Measurements from ENCODE around the gene LRP11.
A peak's percentile ranks its signal among the peaks of the same experiment; 100 is the strongest.
"Not testable (repeated sequence)": the region's sequence is repeated elsewhere in the genome, so short reads cannot be mapped to it uniquely, and the experiment has no call there.

Gene LRP11

DNA sequence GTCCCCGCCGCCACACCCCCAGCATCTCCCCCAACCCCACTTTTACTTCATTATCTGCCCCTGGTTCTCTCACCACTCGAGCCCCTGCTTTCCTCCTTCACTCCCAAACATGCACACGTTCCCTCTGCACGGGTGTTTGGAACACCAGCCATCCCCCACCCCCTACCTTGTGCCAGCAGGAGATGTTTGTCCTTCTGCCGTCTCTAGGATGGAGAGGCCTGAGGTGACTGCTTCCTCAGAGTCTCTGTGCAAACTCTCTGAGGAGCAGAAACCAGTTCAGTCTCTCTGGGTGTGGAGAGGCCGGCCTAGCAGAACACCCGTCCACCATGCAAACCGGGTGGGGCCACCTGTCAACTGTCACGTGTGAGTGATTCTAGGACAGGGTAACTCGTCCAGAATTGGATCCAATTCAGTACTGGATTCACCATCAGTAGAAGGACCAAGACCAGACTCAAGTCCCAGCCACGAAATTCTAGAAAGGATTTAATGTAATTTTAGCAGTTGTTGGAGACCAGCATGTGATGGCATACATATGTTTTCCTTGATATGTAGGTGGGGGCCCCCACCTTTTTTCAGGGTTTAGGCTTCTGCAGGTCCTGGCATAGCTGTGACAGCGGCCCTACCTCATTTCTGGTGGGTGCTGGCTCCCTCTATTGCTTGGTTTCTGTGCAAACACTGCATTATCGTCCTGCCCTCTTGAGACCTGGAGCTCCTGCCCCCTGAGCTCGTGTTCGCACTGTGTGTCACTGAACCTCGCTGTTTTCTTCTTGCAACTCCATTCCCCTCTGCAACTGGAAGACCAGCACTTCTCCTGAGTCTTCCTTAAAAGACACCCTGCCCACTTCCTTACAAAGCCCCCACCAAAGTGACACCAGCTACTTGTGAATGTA lies 33.9 kb upstream of the LRP11 start, which contains the start of gene RAET1E:
TSS of gene RAET1E (minus strand) at position 259 of the 890 bp plus-strand sequence. CDS start 7,212 bp downstream, outside the sequence.
- no peak for DNase-seq

DNA sequence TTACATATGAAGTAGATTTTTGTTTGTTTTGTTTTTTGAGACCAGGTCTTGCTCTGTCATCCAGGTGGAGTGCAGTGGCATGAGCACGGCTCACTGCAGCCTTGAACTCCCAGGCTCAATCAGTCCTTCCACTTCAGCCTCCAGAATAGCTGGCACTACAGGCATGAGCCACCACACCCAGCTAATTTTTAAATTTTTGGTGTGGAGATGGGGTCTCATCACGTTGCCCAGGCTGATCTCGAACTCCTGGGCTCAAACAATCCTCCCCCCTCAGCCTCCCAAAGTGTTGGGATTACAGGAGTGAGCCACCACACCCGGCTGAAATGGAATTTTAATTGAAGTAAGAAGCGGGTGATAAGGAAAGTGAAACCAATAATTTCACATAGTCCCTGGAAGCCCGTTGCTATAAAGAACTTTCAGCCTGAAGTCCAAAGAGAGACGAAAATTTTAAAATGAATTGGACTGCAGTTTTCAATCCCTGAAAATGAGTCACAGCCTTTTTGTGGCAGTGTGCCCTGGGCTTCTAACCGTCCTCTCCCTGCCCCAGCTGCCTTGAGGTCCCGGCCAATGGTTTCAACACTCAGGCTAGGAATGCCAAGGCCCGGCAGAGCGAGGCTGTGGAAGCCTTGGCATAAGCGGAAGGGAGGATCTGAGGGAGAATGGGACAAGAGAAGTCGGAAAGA lies 33.0 kb upstream of the LRP11 start:
- peak; percentile 61 for DNase-seq

DNA sequence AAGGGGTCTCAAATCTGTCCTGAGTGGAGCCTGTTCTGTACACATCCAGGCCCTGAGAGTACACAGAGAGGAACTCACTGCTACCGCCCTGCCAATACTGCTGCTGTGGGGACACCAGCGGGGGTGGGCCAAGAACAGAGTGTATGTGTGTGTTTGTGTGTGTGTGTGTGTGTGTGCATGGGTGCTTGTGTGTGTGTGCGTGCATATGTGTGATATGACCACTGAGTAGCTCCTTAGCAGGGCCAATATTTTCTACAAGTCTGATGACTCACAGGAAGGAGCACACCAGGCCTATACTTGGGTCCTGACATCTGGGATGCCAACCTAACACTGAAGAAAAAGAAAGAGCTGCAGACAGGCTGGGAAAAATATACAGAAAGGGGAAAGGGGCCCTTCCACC lies 32.3 kb upstream of the LRP11 start:
- no peak for DNase-seq

DNA sequence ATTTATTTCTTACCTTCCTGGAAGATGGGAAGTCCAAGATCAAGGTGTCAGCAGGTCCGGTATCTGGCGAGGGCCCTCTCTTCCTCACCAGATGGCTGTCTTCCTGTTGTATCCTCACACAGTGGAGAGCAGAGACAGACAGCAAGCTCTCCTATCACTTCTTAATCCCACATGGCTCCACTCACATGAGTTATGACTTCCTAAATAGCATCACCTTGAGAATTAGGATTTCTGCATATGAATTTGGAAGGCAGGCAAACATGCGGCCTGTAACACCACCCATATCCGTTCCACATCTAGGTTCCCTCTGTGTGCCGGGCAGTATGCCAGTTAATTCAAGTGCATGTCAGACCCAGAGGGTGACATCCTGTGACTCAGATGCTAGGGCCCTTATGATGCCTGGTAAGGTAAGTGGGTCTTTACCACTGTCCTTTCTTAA lies 31.7 kb upstream of the LRP11 start:
- DNase-seq = no peak

- DNase-seq = no peak
Observed at GRCh38 chr6:149895048-149895590, 31.0 kb upstream of the LRP11 start.

- not testable (repeated sequence) for DNase-seq
Observed at GRCh38 chr6:149891864-149892263, 27.7 kb upstream of the LRP11 start.

GRCh38 chr6:149891259-149891658 lies 27.1 kb upstream of the LRP11 start:
- no peak for DNase-seq

DNA sequence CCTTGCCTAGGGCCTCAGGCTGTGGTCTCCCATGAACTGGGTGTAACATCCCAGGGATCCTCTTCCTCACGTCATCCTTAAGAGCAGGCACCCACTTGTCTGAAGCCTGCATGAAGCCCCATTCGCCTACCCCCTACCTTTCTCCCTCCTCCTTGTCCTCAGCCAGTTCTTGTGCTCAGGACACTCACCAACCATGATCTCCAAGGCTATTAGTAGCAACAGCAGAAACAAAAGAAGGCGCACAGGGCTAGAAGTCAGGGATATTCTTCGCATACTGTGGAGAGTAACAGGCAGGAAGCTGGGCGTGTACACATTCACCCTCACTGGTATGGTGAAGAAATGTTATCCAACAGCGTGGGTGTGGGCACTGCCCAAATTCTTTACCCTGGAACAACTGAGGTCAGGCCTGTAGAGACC lies 26.5 kb upstream of the LRP11 start:
- DNase-seq = no peak

- DNase-seq = no peak
Observed at GRCh38 chr6:149889326-149889725, 25.2 kb upstream of the LRP11 start.

DNA sequence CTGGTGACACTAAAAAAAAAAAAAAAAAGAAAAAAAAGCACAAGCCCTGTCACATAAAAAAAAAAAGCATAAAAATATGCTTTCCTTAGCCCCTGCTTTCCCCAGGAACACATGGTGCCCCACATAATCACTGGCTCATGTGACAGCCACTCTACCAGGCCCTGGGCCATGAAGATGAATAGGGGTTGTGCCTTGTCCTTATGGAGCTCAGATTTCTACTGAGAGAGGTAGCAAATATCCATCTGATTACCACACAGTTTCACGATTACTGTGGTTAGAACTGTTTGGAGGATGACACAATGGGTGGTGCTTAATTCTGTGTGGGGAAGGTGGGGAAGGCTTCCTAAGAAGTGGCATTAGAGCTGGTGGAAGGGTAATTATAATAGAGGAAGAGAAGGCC lies 24.5 kb upstream of the LRP11 start:
- DNase-seq = no peak

GRCh38 chr6:149888093-149888492 lies 23.9 kb upstream of the LRP11 start:
- no peak for DNase-seq

DNA sequence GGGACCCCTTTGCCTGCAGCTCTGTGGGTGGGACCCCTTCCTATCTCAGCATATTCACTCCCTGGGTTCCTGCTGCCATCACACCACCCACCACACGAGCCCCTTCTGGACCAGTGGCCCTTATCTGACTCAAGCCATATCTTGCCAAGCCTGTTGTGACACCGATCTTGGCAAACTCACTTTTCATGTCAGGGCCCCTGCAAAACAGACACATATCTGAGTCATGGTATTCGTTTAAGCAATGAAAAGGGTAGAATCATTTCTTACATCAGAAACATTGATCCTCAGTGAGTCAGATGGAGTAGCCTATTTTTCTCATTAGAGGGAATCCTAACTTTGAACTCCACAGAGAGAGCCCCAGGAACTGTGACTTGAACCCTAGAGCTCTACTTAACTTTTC lies 23.2 kb upstream of the LRP11 start:
- DNase-seq = no peak

DNA sequence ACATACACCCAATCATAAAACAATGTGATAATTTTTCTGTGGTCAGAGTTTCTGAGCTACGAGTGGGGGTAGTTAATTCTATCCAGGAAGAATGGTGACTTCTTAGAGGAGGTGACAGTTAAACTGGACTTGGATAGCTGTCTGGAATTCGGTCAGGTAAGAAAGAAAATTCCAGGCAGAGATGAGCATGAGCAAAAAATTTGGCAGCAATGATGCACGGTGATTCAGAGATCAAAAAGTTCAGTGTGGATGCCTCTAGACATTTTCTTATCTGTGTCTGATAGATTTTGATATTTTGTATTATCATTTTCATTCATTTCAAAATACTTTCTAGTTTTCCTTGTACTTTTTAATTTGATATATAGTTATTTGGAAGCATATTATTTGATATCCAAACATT lies 21.7 kb upstream of the LRP11 start:
- no peak for DNase-seq

GRCh38 chr6:149884617-149885016 lies 20.5 kb upstream of the LRP11 start:
- no peak for DNase-seq

DNA sequence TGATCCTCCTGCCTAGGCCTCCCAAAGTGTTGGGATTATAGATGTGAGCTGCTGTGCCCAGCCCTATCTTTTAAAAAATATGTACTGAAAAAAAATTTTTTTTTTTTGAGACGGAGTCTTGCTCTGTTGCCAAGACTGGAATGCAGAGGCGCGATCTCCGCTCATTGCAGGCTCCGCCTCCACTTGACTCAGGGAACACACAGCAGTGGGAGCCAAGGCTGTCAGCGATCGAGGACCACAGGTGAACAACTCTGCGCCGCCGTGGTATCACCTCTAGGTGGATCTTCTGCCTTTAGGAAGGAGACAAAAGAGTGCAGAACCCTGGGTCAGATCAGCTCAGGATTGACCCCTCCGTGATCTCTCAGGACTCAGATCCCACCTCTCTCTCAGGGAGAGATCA lies 20.1 kb upstream of the LRP11 start:
- no peak for DNase-seq

- DNase-seq = no peak
Observed at GRCh38 chr6:149881860-149882259, 17.7 kb upstream of the LRP11 start.

DNA sequence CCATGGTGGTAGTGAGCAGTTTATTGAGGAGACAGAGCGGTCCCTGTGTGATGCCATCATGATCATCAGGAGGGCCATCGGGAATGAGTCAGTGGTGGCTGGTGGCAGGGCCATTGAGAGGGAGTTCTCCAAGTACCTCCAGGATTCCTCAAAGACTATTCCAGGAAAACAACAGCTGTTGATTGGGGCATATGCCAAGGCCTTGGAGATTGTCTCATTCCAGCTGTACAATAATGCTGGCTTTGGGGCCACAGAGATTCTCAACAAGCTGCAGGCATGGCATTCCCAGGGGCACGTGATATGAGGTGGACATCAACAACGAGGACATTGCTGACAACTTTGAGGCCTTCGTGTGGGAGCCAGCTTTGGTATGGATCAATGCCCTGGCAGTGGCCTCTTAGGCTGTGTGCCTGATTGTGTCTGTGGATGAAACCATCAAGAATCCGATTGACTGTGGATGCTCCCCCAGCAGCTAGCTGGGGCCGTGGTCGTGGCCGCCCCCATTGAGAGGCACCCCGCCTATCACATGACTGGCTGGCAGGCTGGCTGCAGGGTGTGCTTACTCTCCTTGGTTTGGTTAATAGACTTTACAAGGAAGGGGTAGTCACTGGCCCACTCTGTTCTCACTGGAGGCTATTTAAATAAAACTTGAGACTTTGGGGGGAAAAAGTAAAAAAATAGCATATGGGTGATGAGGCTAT lies 17.1 kb upstream of the LRP11 start:
- DNase-seq = no peak

DNA sequence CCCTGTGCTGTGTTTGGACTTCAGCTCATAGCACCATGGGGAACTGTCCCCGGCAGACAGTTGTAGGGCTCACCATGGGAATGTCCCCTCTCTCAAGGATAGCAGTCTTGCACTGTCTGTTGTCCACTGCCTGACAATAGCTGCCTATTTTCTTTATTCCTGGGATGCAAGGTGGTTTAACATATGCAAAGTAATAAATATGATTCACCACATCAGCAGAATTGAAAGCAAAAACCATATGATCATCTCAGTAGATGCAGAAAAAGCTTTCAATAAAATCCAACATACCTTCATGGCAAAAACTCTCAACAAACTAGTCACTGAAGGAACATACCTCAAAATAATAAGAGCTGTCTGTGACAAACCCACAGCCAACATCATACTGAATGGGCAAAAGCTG lies 13.5 kb upstream of the LRP11 start:
- DNase-seq = no peak

DNA sequence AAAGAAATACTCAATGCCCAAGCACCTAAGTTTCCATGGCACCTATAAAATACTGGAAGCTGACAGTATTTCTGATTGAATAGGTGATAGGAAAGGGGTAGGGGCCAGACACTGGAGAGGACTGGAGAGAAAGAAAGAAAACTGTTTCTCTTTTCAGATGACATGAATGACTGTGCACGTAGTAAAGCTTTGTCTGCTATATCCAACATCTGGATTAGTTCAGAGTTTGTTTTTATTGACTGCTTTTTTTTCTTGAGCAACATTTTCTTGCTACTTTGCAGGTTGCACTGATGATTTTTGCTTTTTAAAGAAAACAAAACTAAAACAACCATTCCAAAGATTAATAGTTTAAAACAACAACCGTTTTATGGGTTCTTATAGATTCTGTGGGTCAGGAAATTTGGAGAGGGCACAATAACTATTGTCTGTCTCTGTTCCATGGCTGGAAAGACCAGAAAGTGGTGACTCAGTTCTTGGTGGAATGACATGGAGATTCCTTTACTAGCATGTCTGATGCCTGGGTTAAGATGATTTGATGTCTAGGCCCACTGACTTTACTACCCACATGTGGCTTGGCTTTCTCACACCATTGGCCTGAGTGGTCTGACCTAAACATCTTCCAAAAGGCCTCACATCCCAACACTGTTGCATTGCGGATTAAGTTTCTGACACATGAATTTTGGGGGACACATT lies 12.2 kb upstream of the LRP11 start:
- no peak for DNase-seq

- no peak for DNase-seq
Observed at GRCh38 chr6:149872233-149872632, 8.1 kb upstream of the LRP11 start.

DNA sequence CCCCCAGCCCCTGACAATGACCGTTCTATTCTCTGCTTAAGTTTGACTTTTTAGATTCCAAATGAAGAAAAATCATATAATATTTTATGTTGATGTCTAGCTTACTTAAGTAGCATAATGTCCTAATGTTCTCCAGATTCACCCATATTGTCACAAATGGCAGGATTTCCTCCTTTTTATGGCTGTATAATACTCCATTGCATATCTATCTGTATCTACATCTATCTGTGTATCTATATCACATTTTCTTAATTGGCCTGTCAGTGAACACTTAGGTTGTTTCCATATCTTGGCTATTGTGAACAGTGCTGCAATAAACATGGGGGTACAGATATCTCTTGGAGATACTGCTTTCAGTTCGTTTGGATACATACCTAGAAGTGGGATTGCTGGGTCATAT lies 7.0 kb upstream of the LRP11 start:
- DNase-seq = no peak

DNA sequence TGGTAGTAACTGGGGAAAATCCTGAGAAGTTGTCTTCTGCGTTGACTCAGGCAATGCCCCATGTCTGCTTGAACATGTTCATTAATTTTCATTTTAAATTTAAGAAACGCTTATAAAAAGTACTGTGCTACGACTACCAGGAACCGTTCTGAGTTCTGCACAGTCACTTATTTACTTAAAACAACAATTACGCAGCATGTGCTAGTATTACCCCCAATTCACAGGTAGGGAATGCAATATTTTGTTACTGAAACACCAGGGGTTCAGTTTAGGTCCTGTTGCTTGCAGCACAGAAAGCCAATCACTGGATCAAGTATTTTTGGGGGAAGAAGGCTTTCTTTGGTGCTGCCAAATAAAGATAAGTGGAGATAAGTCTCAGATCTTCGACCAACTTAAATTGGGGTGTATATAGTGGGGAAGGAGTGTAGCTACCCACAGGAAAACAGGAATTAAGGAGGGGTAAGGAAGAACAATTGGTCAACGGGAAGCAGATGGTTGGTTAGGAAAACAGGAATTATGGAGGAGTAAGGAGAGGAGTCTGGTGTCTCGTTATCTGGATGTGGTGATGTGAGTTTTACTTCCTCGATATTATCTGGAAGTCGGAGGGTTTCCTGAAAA lies 5.2 kb upstream of the LRP11 start:
- no peak for DNase-seq
